IMR-90 (cell line): ENCODE results near the gene SDK1. TPM values are rescaled to one million over a fixed set of nuclear protein-coding genes. Genes with fewer than 3 reads are reported as not detected.

Source experiments
- ATAC-seq: fragments of 200-7000 bp; cut with Tn5 transposase; 2 replicates; pipeline ENCODE4 v1.9.1; 2020; ENCODE audit warnings: low read depth, mild to moderate bottlenecking, moderate library complexity
- BruUV-seq: library from RNA; stranded (reverse); fragments of 400-500 nt; replicated peaks from 2 replicates; lab custom pipeline; 2021; lab: Mats Ljungman, UMichigan
- CTCF ChIA-PET: fragments of 300-600 bp; formaldehyde crosslinking; extraction: SDS; loops from one replicate; lab custom pipeline; 2021; ENCODE audit warnings: antibody characterized with exemption; lab: Yijun Ruan, JAX
- POLR2A ChIA-PET: fragments of 300-600 bp; sonication (Branson Sonifier 250); formaldehyde crosslinking; loops from one replicate; lab custom pipeline; 2022; ENCODE audit warnings: antibody characterized with exemption; ENCODE audit not compliant: unreplicated experiment; lab: Charles Lee
- DNase-seq: peaks from one replicate; pipeline ENCODE4 v3.0.0; 2013
- H2AFZ ChIP-seq: replicated peaks from 2 replicates; pipeline ENCODE3; 2013; ENCODE audit warnings: low read length, mild to moderate bottlenecking; ENCODE audit not compliant: poor library complexity
- H2AK5ac ChIP-seq: 2 replicates; pipeline ENCODE4 v1.6.1; 2013; ENCODE audit warnings: low read depth, low read length, inconsistent platforms
- H2AK9ac ChIP-seq: replicated peaks from 2 replicates; pipeline ENCODE3; 2013; ENCODE audit warnings: mild to moderate bottlenecking, low read depth, low read length, moderate library complexity; ENCODE audit not compliant: poor library complexity
- H2BK120ac ChIP-seq: 2 replicates; pipeline ENCODE4 v1.6.1; 2013; ENCODE audit warnings: low read depth, low read length, inconsistent platforms
- H2BK15ac ChIP-seq: 3 replicates; pipeline ENCODE4 v1.6.1; 2013; ENCODE audit warnings: low read depth, low read length, inconsistent platforms
- H2BK20ac ChIP-seq: 2 replicates; pipeline ENCODE4 v1.6.1; 2013; ENCODE audit warnings: low read depth, mild to moderate bottlenecking, inconsistent platforms, low read length, moderate library complexity
- H2BK5ac ChIP-seq: 2 replicates; pipeline ENCODE4 v1.6.1; 2013; ENCODE audit warnings: mild to moderate bottlenecking, low read depth, low read length, inconsistent platforms; ENCODE audit not compliant: poor library complexity, severe bottlenecking
- H3K14ac ChIP-seq: replicated peaks from 2 replicates; pipeline ENCODE4 v1.6.1; 2013; ENCODE audit warnings: low read depth, low read length, inconsistent platforms
- H3K18ac ChIP-seq: 2 replicates; pipeline ENCODE4 v1.6.1; 2013; ENCODE audit warnings: low read depth, low read length, control low read depth
- H3K23ac ChIP-seq: 2 replicates; pipeline ENCODE4 v1.6.1; 2013; ENCODE audit warnings: low read depth, low read length, inconsistent platforms
- H3K27ac ChIP-seq: 2 replicates; pipeline ENCODE4 v1.5.1; 2013; ENCODE audit warnings: mild to moderate bottlenecking, control low read depth, low read length; ENCODE audit not compliant: insufficient read depth
- H3K27me3 ChIP-seq: 2 replicates; pipeline ENCODE4 v1.6.1; 2013; ENCODE audit warnings: low read length; ENCODE audit not compliant: control insufficient read depth, insufficient read depth
- H3K36me3 ChIP-seq: 2 replicates; pipeline ENCODE4 v1.6.1; 2013; ENCODE audit warnings: low read length, mixed read lengths; ENCODE audit not compliant: control insufficient read depth, insufficient read depth
- H3K4ac ChIP-seq: 2 replicates; pipeline ENCODE4 v1.6.1; 2013; ENCODE audit warnings: low read depth, low read length, inconsistent platforms
- H3K4me1 ChIP-seq: 2 replicates; pipeline ENCODE4 v1.6.1; 2013; ENCODE audit warnings: low read length, mixed read lengths; ENCODE audit not compliant: control insufficient read depth, insufficient read depth
- H3K4me2 ChIP-seq: 2 replicates; pipeline ENCODE4 v1.6.1; 2013; ENCODE audit warnings: low read depth, mild to moderate bottlenecking, control low read depth, low read length, moderate library complexity
- H3K4me3 ChIP-seq: 2 replicates; pipeline ENCODE4 v1.5.1; 2013; ENCODE audit warnings: low read depth, mild to moderate bottlenecking, control low read depth, low read length, moderate library complexity; ENCODE audit not compliant: insufficient read depth
- H3K56ac ChIP-seq: 2 replicates; pipeline ENCODE4 v1.6.1; 2013; ENCODE audit warnings: low read length, inconsistent platforms; ENCODE audit not compliant: insufficient read depth; ENCODE audit errors: extremely low read depth
- H3K79me1 ChIP-seq, 2 experiments: 2 replicates each; pipeline ENCODE4 v1.6.1; 2013; ENCODE audit warnings: low read length in 2 of 2, inconsistent platforms in 1 of 2, low read depth in 1 of 2
- H3K9ac ChIP-seq: 2 replicates; pipeline ENCODE4 v1.6.1; 2013; ENCODE audit warnings: low read depth, low read length, control low read depth
- H3K9me1 ChIP-seq: 2 replicates; pipeline ENCODE4 v1.6.1; 2013; ENCODE audit warnings: low read length, inconsistent platforms; ENCODE audit not compliant: insufficient read depth
- H3K9me3 ChIP-seq: 2 replicates; pipeline ENCODE4 v1.6.1; 2013; ENCODE audit warnings: low read length; ENCODE audit not compliant: control insufficient read depth, insufficient read depth
- H4K20me1 ChIP-seq: 2 replicates; pipeline ENCODE4 v1.6.1; 2013; ENCODE audit warnings: low read length, inconsistent platforms; ENCODE audit not compliant: insufficient read depth
- H4K5ac ChIP-seq: 2 replicates; pipeline ENCODE4 v1.6.1; 2013; ENCODE audit warnings: mild to moderate bottlenecking, low read depth, low read length, control low read depth
- H4K8ac ChIP-seq, 2 experiments: 2 replicates each; pipeline ENCODE4 v1.6.1; 2013; ENCODE audit warnings: low read depth in 2 of 2, low read length in 2 of 2, control low read depth in 1 of 2, inconsistent platforms in 1 of 2
- H4K91ac ChIP-seq: 2 replicates; pipeline ENCODE4 v1.6.1; 2013; ENCODE audit warnings: low read depth, low read length, inconsistent platforms; ENCODE audit not compliant: insufficient read depth
- BHLHE40 ChIP-seq: fragments of 150-350 bp; IDR thresholded peaks from 2 replicates; pipeline ENCODE4 v1.6.1; 2016; ENCODE audit warnings: mild to moderate bottlenecking, low read depth, low read length
- CEBPB ChIP-seq: IDR thresholded peaks from 2 replicates; pipeline ENCODE4 v1.6.1; 2012; ENCODE audit warnings: low read depth, low read length, improper control_type of control experiment
- CHD1 ChIP-seq: IDR thresholded peaks from 2 replicates; pipeline ENCODE4 v1.6.1; 2012; ENCODE audit warnings: low read depth, low read length, improper control_type of control experiment
- ELK1 ChIP-seq: fragments of 150-350 bp; IDR thresholded peaks from 2 replicates; pipeline ENCODE4 v1.6.1; 2016; ENCODE audit warnings: low read depth, mild to moderate bottlenecking, low read length, moderate library complexity, borderline replicate concordance
- MAFK ChIP-seq: IDR thresholded peaks from 2 replicates; pipeline ENCODE4 v1.6.1; 2012; ENCODE audit warnings: low read depth, low read length, improper control_type of control experiment
- MXI1 ChIP-seq: IDR thresholded peaks from 2 replicates; pipeline ENCODE4 v1.6.1; 2012; ENCODE audit warnings: low read depth, mild to moderate bottlenecking, low read length, moderate library complexity, borderline replicate concordance
- NFE2L2 ChIP-seq: fragments of 150-350 bp; IDR thresholded peaks from 2 replicates; pipeline ENCODE4 v1.6.1; 2016; ENCODE audit warnings: low read depth, mild to moderate bottlenecking, low read length
- POLR2A ChIP-seq: IDR thresholded peaks from 2 replicates; pipeline ENCODE4 v1.6.1; 2012; ENCODE audit warnings: mild to moderate bottlenecking, low read depth, low read length
- RAD21 ChIP-seq: IDR thresholded peaks from 2 replicates; pipeline ENCODE4 v1.6.1; 2012; ENCODE audit warnings: low read length, improper control_type of control experiment
- RCOR1 ChIP-seq: IDR thresholded peaks from 2 replicates; pipeline ENCODE4 v1.6.1; 2012; ENCODE audit warnings: mild to moderate bottlenecking, low read length, improper control_type of control experiment; ENCODE audit not compliant: insufficient replicate concordance
- RFX5 ChIP-seq: IDR thresholded peaks from 2 replicates; pipeline ENCODE4 v1.8.0; 2012; ENCODE audit warnings: low read depth, mild to moderate bottlenecking, low read length, moderate library complexity
- SMC3 ChIP-seq: fragments of 150-350 bp; IDR thresholded peaks from 2 replicates; pipeline ENCODE4 v1.6.1; 2016; ENCODE audit warnings: low read depth, mild to moderate bottlenecking, antibody characterized with exemption, low read length, moderate library complexity
- WGBS, 2 experiments: methylation state at CpG; one replicate each; pipeline versions ENCODE4 v1.1.5 to v1.1.7; 2013; ENCODE audit warnings: missing lambda C conversion rate in 2 of 2; ENCODE audit not compliant: insufficient read length in 1 of 2; ENCODE audit errors: extremely low coverage in 2 of 2; 5-methylcytosine and 5-hydroxymethylcytosine counted together
- dilution Hi-C: fragments of 300-500 bp; cut with HindIII; formaldehyde crosslinking; loops from one replicate; pipeline ENCODE4 v1.14.3; 2018; ENCODE audit warnings: low sequenced_read_pairs; ENCODE audit not compliant: unreplicated experiment
- in situ Hi-C: fragments of 300-500 bp; cut with MboI; formaldehyde crosslinking; loops from 3 replicates; pipeline ENCODE4 v1.14.3; 2019; ENCODE audit warnings: low sequenced_read_pairs, inconsistent platforms, mixed read lengths
- intact Hi-C: fragments of 100-400 bp; cut with micrococcal nuclease; formaldehyde crosslinking; loops from 2 replicates; pipeline ENCODE4 v1.10.0; 2022
- polyA plus RNA-seq, 3 experiments: library from polyadenylated mRNA; depleted of rRNA; stranded (reverse); fragments of >200 nt; gene quantifications; 2 replicates each; pipeline ENCODE4 v1.2.3, GENCODE V29; 2012; ENCODE audit warnings: low replicate concordance in 1 of 3
- total RNA-seq: library from RNA; depleted of rRNA; stranded (reverse); fragments of >200 nt; gene quantifications from 2 replicates; pipeline ENCODE4 v1.2.3, GENCODE V29; 2012
- TF ChIP-seq, protein P1 (sequence below): fragments of 150-350 bp; IDR thresholded peaks from 2 replicates; pipeline ENCODE4 v1.6.1; 2017; ENCODE audit warnings: mild to moderate bottlenecking, antibody characterized with exemption, low read length, low read depth

Gene SDK1
- total and polyA plus RNA-seq, 2 of the 4 experiments (the other 2 are of a cell fraction), result 1.5 to 1.6 TPM

DNA sequence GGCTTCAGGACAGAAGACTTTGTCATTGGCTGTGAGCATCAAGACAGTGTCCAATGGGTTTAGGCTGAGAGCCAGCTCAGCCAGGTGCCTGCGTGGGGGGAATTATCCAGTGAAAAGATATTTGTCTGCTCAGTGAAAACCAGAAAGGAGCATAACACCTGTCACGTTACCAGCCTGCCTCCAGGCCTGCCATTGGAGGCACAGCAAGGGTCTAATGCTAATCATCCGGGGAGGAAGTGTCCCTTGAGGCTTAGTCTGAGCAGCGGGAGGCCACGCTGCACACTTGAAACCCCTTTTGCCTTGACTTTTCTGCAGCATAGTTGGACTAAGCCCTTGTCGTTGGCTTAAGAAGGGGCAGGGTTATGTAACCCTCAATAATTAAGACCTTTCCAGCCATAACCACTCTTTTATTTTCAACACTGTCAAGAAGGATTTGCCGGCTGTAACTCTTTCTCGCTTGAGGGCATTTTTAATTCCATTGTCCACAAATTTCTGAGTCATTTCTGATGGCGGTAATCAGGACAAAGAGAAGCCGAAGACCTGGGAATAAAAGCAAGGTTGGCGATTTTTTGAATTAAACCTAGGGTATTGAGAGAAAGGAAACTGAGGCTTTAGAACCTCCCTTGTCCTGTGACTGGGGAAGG is 741.5 kb downstream of the SDK1 start:
- no peak overlapping the region for H3K4me3 ChIP-seq
- H3K27ac ChIP-seq, result no peak overlapping the region
- H4K5ac ChIP-seq, result no peak overlapping the region
- H4K8ac ChIP-seq, result no peak overlapping the region
- no peak overlapping the region for H2BK5ac ChIP-seq
- no peak overlapping the region for H2BK20ac ChIP-seq
- H2BK15ac ChIP-seq, result no peak overlapping the region
- H3K9me3 ChIP-seq, result peaks cover 8% of the 10 kb centered on the region; the same call in 1 of the 2 replicates
- H4K91ac ChIP-seq, result no peak overlapping the region
- H3K79me1 ChIP-seq, result no peaks in the 10 kb centered on the region
- DNase-seq (no peak), ATAC-seq (no peak)
- H2BK120ac ChIP-seq, result no peak overlapping the region
- 80% methylated on average over 1 of the region's 11 CpGs; no CpG with 5 or more reads in 1 of the 2 experiments for WGBS, 2 experiments
- no peak overlapping the region for H3K23ac ChIP-seq
- no peaks in the 10 kb centered on the region for H3K9me1 ChIP-seq
- ChIA-PET POLR2A (no interaction called here), CTCF (no interaction called here)
- H3K14ac ChIP-seq, result no peak overlapping the region
- no peaks in the 10 kb centered on the region for H3K27me3 ChIP-seq
- no peaks in the 10 kb centered on the region for H3K36me3 ChIP-seq
- intact Hi-C loops (no loop called here), in situ Hi-C loops (no loop called here), dilution Hi-C loops (no loop called here)
- no peaks in the 10 kb centered on the region for H4K20me1 ChIP-seq
- no peak overlapping the region for H3K18ac ChIP-seq
- BruUV-seq, result no TSS peak
- H3K56ac ChIP-seq, result no peak overlapping the region
- H3K4ac ChIP-seq, result no peak overlapping the region
- H3K9ac ChIP-seq, result no peak overlapping the region
- H3K4me1 ChIP-seq, result no peaks in the 10 kb centered on the region
- no peak overlapping the region for H2AK5ac ChIP-seq
- H2AFZ ChIP-seq, result no peak overlapping the region
- H3K4me2 ChIP-seq, result no peak overlapping the region
- no peak overlapping the region for H2AK9ac ChIP-seq
- TF ChIP-seq RCOR1, result no peak
- no peak for TF ChIP-seq NFE2L2
- no peak for TF ChIP-seq MXI1
- TF ChIP-seq, protein P1, sequence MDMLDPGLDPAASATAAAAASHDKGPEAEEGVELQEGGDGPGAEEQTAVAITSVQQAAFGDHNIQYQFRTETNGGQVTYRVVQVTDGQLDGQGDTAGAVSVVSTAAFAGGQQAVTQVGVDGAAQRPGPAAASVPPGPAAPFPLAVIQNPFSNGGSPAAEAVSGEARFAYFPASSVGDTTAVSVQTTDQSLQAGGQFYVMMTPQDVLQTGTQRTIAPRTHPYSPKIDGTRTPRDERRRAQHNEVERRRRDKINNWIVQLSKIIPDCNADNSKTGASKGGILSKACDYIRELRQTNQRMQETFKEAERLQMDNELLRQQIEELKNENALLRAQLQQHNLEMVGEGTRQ, result no peak
- no peak for TF ChIP-seq POLR2A
- TF ChIP-seq SMC3, result no peak
- TF ChIP-seq RAD21, result no peak
- no peak for TF ChIP-seq BHLHE40
- TF ChIP-seq ELK1, result no peak
- TF ChIP-seq MAFK, result no peak
- TF ChIP-seq RFX5, result no peak
- TF ChIP-seq CHD1, result no peak
- TF ChIP-seq CEBPB, result no peak
